Activated CD4-positive, alpha-beta T cell treated with anti-CD3 and anti-CD28 coated beads, Interleukin-2, amount 50 U/mL, for 4 hours (primary cell): ENCODE measurements around the gene DACH1.

Source experiments
- DNase-seq, 2 experiments: peaks; one replicate each; pipeline ENCODE4 v3.0.0-alpha.2; 2020

The DACH1 gene

GRCh38 chr13:71695662-71696061 lies 171.3 kb downstream of the DACH1 start:
- no peak for DNase-seq

DNA sequence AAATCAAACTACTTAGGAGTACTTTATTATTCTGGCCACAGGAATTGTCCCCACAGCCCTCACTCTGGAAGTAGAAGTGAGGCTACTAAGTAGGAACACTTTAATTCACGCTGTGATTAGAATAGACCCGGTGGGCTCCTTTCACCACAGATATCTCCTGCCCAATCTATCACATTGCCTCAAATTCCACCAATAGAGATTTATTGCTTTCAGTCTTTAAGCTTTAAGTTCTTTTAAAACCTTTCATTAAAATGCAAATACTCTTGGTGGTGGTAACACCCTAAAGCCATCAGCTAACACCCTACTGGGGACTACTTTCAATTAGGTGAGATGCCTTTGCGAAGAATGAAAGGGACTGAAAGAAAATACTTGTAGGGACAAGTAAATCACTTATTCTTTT lies 181.9 kb downstream of the DACH1 start:
- no peak for DNase-seq

GRCh38 chr13:71681901-71682613 lies 184.9 kb downstream of the DACH1 start:
- DNase-seq = no peak

- no peak for DNase-seq
These were observed 189.9 kb downstream of the DACH1 start for GRCh38 chr13:71677124-71677523.

- DNase-seq = no peak
These were observed 194.5 kb downstream of the DACH1 start for GRCh38 chr13:71672512-71672911.

- DNase-seq = no peak
These were observed 203.6 kb downstream of the DACH1 start for GRCh38 chr13:71663431-71663830.

GRCh38 chr13:71661921-71662320 lies 205.1 kb downstream of the DACH1 start:
- no peak for DNase-seq

GRCh38 chr13:71659404-71659803 lies 207.6 kb downstream of the DACH1 start:
- DNase-seq = no peak

DNA sequence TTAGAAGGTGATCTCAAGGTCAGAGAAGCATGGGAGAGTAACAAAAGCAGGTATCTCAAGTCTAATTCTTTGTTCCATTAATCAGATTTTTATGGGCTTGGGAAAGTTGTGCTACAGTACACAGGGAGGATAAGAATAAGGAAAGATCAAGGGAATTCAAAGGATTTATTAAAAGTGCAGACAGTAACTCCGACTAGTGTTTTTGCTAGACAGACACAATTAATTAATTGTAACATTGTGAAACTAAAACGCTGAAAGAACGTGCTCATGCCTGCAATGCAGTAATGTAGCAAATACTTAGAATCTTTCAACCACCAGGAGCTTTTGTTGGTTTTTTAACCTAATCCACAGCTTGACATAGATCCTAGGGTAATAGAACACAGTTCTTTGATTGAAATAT lies 221.5 kb downstream of the DACH1 start:
- DNase-seq = no peak

- no peak for DNase-seq
These were observed 222.4 kb downstream of the DACH1 start for GRCh38 chr13:71644579-71644978.

DNA sequence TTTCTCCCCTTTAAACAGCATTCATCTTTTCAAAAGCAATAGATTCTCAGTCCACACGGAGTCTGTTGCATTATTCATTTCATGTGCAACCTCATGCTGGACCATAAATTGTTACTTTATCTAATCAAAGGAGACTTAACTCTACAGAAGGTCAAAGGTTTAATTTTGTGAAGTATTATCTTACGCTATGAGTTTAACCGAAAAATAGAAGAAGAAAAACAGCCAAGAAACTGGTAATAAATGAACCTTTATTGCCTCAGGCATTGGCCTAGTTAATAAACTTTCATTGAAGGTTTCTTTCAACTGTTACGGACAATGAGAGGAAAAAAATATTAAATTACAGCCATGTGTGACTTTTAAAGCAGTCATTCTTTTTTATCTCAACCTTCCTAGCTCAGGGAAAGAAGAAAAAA lies 223.6 kb downstream of the DACH1 start:
- DNase-seq = no peak

GRCh38 chr13:71638751-71639150 lies 228.3 kb downstream of the DACH1 start:
- DNase-seq = no peak

- DNase-seq = no peak
These were observed 232.2 kb downstream of the DACH1 start for GRCh38 chr13:71634602-71635443.

DNA sequence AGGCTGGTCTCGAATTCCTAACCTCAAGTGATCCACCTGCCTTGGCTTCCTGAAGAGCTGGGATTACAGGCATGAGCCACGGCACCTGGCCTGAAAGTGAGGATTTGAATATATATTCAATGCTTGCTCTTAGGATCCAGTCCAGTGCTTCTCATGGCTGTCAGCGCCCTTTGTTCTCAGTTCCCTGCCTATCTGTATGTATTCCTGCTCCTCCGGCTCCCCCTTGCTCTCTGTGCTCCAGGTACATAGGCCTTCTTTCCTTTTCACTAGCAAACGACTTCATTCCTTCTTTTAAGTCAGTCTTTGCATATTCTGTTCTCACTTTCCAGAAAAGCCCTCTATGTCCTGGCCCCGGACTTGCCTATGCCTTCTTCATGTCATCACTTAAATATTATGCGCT lies 232.8 kb downstream of the DACH1 start:
- DNase-seq = no peak

DNA sequence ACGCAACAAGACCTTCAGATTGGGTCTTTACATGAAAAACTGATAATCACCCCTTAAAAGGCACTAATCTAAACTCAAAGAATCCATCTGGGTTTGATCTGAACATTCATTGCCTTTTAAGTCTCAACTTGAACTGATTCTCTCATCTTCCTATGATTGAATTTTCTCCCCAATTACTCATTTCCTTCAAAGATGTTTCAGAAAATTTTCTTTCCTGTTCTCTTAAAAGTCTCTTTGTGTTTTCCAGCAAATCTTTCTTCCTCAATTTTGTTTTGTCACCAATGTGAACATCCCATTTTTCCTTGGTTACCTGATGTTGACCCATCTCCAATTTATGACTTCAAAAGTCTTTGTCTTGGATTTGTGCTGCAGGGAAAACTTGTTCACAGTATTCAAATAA lies 234.3 kb downstream of the DACH1 start:
- DNase-seq = no peak

DNA sequence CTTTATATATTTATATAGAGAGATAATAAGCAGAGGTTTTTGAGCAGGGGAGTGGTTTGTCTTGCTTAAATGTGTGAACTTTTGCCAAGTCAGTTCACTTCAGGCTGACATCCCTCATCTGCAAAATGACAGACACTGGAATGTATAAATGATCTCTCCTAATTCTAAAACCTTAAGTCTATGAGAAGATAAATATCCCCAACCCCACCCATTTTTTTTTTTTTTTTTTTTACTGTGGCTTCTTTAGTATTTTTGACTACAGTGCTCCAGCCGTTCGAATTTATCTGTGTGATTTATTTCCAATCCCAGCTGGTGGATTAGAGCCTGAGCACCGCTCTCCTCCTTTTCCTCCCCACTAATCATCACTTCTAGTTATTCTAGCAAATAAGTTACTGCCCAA lies 234.8 kb downstream of the DACH1 start:
- DNase-seq = no peak

GRCh38 chr13:71629167-71629566 lies 237.8 kb downstream of the DACH1 start:
- DNase-seq = no peak

DNA sequence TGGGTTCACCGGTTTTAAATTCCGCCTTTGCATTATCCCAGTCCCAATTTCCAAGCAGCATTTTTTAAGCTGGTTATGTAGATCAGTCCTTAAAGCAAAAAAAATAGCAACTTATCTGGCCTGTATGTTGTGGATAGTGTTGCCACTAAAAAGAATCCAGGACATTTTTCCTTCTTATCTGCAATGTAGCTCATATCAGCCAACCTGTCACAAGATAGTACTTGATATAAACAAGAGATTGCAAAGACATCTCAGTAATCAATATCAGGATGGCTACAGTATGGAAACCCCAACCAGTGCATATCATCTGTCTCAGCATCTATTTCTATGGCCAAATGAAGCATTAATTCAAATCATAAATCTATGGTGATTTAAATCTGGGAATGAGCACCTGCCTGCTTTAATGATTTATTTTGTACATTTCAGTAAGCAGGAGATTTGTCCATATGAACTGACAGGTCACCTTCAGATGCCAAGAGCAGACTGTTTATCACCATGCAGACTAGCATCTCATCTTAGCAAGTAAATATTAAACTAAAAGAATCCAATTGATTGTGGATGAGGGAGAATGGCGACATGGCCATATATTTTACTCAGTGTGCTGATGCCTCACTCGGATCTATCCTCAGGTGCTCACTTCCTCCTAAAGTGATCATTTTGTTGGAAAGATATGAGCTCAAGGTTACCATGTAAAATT lies 240.4 kb downstream of the DACH1 start:
- DNase-seq = no peak

- no peak for DNase-seq
These were observed 241.3 kb downstream of the DACH1 start for GRCh38 chr13:71625694-71626093.

- DNase-seq = no peak
These were observed 242.1 kb downstream of the DACH1 start for GRCh38 chr13:71624653-71625600.

DNA sequence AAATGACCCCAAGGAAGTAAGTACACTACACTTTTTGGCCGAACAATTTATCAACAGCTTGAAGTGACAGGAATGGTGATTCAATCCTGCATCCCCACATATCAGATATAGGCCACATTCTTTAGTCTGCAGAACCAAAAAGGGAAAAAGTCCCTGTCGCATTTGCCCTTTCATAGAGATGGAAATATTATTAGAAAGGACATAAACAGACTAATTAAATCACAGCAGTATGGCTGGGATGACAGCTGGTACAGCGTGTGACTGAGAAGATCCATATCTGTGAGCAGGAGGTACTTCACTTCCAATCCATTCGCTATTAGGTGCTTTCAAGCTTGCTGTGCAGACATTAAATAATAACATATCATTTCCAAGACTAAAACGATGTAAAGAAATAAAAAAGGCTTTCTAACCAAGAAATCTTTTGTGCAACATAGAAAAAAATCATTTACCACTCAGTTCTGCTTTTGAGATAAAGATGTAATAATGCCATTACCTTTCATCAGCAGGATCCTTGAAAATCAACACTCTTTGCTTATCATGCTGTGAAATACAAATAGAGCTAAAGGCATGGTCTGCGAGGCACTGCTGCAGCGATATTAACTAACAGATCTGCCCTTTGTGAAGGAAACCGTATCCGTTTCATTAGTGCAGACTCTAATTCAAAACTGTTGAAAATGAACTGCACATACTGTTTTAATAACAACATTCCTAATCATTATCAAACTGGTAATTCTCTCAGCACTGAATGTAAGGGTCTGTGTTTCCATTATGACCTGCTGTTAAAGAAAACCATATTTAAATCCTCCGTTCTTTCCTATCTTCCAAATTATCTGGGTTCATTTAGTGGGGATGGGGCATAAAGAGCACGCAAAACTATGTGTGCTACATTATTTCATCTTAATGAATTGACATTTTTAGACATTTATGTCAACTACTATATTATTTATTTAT lies 245.6 kb downstream of the DACH1 start:
- no peak for DNase-seq
